ENCODE results near the gene C20orf204. TPM values are rescaled to one million over a fixed set of nuclear protein-coding genes. Genes with fewer than 3 reads are reported as not detected.
A peak's percentile ranks its signal among the peaks of the same experiment; 100 is the strongest.

The C20orf204 gene
- total and polyA plus RNA-seq, 10 of the 15 experiments (the other 5 are each of a cell fraction or from before 2014, with no cell fraction given): 0.24 to 56.0 (median 12.4) TPM

GRCh38 chr20:64079273-64080012, 43.5 kb downstream of the C20orf204 start, which contains the start of gene RGS19:
Gene RGS19 (minus strand): TSS chr20:64079518. CDS start chr20:64076886, 2,632 bp downstream.
- DNase-seq (ENCODE audit: low read depth, low spot score) (no peak), ATAC-seq (peak; percentile 45), FAIRE-seq (peak; percentile 13)
- Histone ChIP-seq H4K20me1 (ENCODE audit: control insufficient read depth, insufficient read depth) (no peaks in the 10 kb centered on the region), H3K79me2 (ENCODE audit: control insufficient read depth, insufficient read depth, low read length) (peaks cover 30% of the 10 kb centered on the region), H3K4me1 (ENCODE audit: control insufficient read depth, insufficient read depth, low read length) (peaks cover 26% of the 10 kb centered on the region), H3K36me3 (ENCODE audit: control insufficient read depth in 2 of 2, insufficient read depth in 2 of 2, low read length in 1 of 2) (peaks cover 0 to 5% of the 10 kb centered on the region in 2 experiments; a peak in 3 of 4 replicates), H3K9me3 (replicated peaks; ENCODE audit: control insufficient read depth, insufficient read depth, low read length) (no peaks in the 10 kb centered on the region), H3K27ac (ENCODE audit: control insufficient read depth, insufficient read depth) (peak within 1 kb of the TSS; percentile 85), H3K4me3 (peak within 1 kb of the TSS; percentile 83), H2AFZ (ENCODE audit: control insufficient read depth, low read depth, low read length) (peak within 1 kb of the TSS; percentile 54), H3K9ac (ENCODE audit: control insufficient read depth, insufficient read depth, low read length) (peak within 1 kb of the TSS; percentile 91), H3K27me3 (replicated peaks in 1 of 2; ENCODE audit: control insufficient read depth in 2 of 2, insufficient read depth in 2 of 2, low read length in 1 of 2) (peaks cover 2 to 4% of the 10 kb centered on the region in 2 experiments; a peak in 2 of 4 replicates), H3K4me2 (ENCODE audit: control insufficient read depth, insufficient read depth) (peak within 1 kb of the TSS; percentile 97)
- ChIA-PET CTCF (interaction anchor here (1.0 to 3.9 kb wide), 8 partner anchors 10 to 99 kb away, joined by 3 to 22 read pairs (median 6); no protein-coding TSS in a partner anchor), POLR2A (interaction anchor here (0.6 to 3.5 kb wide), 12 partner anchors 9 to 457 kb away, joined by 3 to 14 read pairs (median 4); partner anchors contain the start of genes C20orf204, PRPF6 and SAMD10), SMC1A (ENCODE audit: uncharacterized antibody, unreplicated experiment) (interaction anchor here (1.0 to 2.4 kb wide), 6 partner anchors 15 to 41 kb away, joined by 3 to 8 read pairs (median 5); partner anchors contain the start of gene TCEA2), RAD21 (ENCODE audit: unreplicated experiment) (interaction anchor here (0.8 to 6.7 kb wide), 11 partner anchors 13 to 542 kb away, joined by 3 to 67 read pairs (median 5); partner anchors contain the start of genes PTK6 and TCEA2)
- intact Hi-C loops (cut with micrococcal nuclease; ENCODE audit: unreplicated experiment) (loop anchor here (2.0 kb wide), 1 partner anchor 17 kb away; the partner anchor contains the start of gene TCEA2), in situ Hi-C loops (cut with MboI) (no loop called here)
- WGBS (ENCODE audit: insufficient coverage, insufficient replicate concordance, low lambda C conversion rate, missing lambda C conversion rate): 2% methylated on average over 23 of the region's 73 CpGs
- BruUV-seq (replicated peaks): no TSS peak
- TF ChIP-seq EZH2 (IDR thresholded peaks at IDR 0.05; ENCODE audit: borderline replicate concordance, control insufficient read depth, low read depth, low read length): no peak
- TF ChIP-seq ZNF207 (IDR thresholded peaks at IDR 0.05; ENCODE audit: borderline replicate concordance): no peak
- TF ChIP-seq SPI1 (IDR thresholded peaks at IDR 0.05; ENCODE audit: borderline replicate concordance, insufficient read depth, low read depth, low read length): peak; percentile 74
- TF ChIP-seq, protein P1, sequence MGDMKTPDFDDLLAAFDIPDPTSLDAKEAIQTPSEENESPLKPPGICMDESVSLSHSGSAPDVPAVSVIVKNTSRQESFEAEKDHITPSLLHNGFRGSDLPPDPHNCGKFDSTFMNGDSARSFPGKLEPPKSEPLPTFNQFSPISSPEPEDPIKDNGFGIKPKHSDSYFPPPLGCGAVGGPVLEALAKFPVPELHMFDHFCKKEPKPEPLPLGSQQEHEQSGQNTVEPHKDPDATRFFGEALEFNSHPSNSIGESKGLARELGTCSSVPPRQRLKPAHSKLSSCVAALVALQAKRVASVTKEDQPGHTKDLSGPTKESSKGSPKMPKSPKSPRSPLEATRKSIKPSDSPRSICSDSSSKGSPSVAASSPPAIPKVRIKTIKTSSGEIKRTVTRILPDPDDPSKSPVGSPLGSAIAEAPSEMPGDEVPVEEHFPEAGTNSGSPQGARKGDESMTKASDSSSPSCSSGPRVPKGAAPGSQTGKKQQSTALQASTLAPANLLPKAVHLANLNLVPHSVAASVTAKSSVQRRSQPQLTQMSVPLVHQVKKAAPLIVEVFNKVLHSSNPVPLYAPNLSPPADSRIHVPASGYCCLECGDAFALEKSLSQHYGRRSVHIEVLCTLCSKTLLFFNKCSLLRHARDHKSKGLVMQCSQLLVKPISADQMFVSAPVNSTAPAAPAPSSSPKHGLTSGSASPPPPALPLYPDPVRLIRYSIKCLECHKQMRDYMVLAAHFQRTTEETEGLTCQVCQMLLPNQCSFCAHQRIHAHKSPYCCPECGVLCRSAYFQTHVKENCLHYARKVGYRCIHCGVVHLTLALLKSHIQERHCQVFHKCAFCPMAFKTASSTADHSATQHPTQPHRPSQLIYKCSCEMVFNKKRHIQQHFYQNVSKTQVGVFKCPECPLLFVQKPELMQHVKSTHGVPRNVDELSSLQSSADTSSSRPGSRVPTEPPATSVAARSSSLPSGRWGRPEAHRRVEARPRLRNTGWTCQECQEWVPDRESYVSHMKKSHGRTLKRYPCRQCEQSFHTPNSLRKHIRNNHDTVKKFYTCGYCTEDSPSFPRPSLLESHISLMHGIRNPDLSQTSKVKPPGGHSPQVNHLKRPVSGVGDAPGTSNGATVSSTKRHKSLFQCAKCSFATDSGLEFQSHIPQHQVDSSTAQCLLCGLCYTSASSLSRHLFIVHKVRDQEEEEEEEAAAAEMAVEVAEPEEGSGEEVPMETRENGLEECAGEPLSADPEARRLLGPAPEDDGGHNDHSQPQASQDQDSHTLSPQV (IDR thresholded peaks at IDR 0.05): no peak
- no peak for TF ChIP-seq ZZZ3 (IDR thresholded peaks at IDR 0.05; ENCODE audit: control insufficient read depth, insufficient read length, low read depth)
- peak; percentile 67 for TF ChIP-seq NBN (IDR thresholded peaks at IDR 0.05)
- no peak for TF ChIP-seq MTA3 (IDR thresholded peaks at IDR 0.05; ENCODE audit: borderline replicate concordance, low read length)
- no peak for TF ChIP-seq JUNB (IDR thresholded peaks at IDR 0.05)
- TF ChIP-seq, protein P2, sequence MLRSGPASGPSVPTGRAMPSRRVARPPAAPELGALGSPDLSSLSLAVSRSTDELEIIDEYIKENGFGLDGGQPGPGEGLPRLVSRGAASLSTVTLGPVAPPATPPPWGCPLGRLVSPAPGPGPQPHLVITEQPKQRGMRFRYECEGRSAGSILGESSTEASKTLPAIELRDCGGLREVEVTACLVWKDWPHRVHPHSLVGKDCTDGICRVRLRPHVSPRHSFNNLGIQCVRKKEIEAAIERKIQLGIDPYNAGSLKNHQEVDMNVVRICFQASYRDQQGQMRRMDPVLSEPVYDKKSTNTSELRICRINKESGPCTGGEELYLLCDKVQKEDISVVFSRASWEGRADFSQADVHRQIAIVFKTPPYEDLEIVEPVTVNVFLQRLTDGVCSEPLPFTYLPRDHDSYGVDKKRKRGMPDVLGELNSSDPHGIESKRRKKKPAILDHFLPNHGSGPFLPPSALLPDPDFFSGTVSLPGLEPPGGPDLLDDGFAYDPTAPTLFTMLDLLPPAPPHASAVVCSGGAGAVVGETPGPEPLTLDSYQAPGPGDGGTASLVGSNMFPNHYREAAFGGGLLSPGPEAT (IDR thresholded peaks at IDR 0.05; ENCODE audit: low read depth): no peak
- no peak for TF ChIP-seq NR2C2 (IDR thresholded peaks at IDR 0.05; ENCODE audit: borderline replicate concordance, control insufficient read depth, insufficient read length, low read depth)
- TF ChIP-seq SRF (IDR thresholded peaks at IDR 0.05; ENCODE audit: low read depth in 2 of 2, low read length in 2 of 2): no peak
- TF ChIP-seq EED (IDR thresholded peaks at IDR 0.05; ENCODE audit: low read depth): no peak
- TF ChIP-seq NRF1 (conservative IDR thresholded peaks at IDR 0.05; ENCODE audit: low read depth, low read length): 0 out of 2 replicates have a peak, but pooled peaks have one; percentile 38
- peak; percentile 84 for TF ChIP-seq NKRF (conservative IDR thresholded peaks at IDR 0.05)
- no peak for TF ChIP-seq NFXL1 (IDR thresholded peaks at IDR 0.05; ENCODE audit: borderline replicate concordance)

Data from GM12878 (cell line).